DND-41 (cell line): Measurements from ENCODE around the gene MICAL1.

Experiments
- ATAC-seq: fragments of 200-7000 bp; cut with Tn5 transposase; 3 replicates; pipeline ENCODE4 v1.9.1; 2021; ENCODE audit warnings: low read depth; ENCODE audit not compliant: insufficient read depth
- DNase-seq: peaks from one replicate; pipeline ENCODE4 v3.0.0-alpha.2; 2020
- H2AFZ ChIP-seq: 2 replicates; pipeline ENCODE4 v1.6.0; 2012; ENCODE audit warnings: low read depth, low read length
- H3K27ac ChIP-seq: 2 replicates; pipeline ENCODE4 v1.5.1; 2012; ENCODE audit warnings: low read length, inconsistent platforms
- H3K27me3 ChIP-seq: fragments of 200-600 bp; sonication (generic); 2 replicates; pipeline ENCODE4 v1.6.0; 2012; ENCODE audit warnings: low read length, mild to moderate bottlenecking, inconsistent platforms; ENCODE audit not compliant: insufficient read depth, poor library complexity
- H3K36me3 ChIP-seq: 2 replicates; pipeline ENCODE4 v1.5.1; 2012; ENCODE audit warnings: low read length, inconsistent platforms; ENCODE audit not compliant: insufficient read depth
- H3K4me1 ChIP-seq: 2 replicates; pipeline ENCODE4 v1.5.1; 2012; ENCODE audit warnings: mild to moderate bottlenecking, low read length; ENCODE audit not compliant: insufficient read depth
- H3K4me2 ChIP-seq: 2 replicates; pipeline ENCODE4 v1.6.0; 2012; ENCODE audit warnings: mild to moderate bottlenecking, moderate library complexity, low read length, inconsistent platforms; ENCODE audit not compliant: insufficient read depth
- H3K4me3 ChIP-seq, 2 experiments: fragments of 200-600 bp in 1 of 2; shearing (Covaris generic) in 1 of 2; 2 replicates each; pipeline ENCODE4 v1.5.1; 2012 to 2016; ENCODE audit warnings: inconsistent platforms in 2 of 2, low read length in 2 of 2, mild to moderate bottlenecking in 2 of 2, low read depth in 1 of 2, moderate library complexity in 1 of 2
- H3K79me2 ChIP-seq: 2 replicates; pipeline ENCODE4 v1.6.0; 2012; ENCODE audit warnings: low read length, inconsistent platforms; ENCODE audit not compliant: insufficient read depth
- H3K9ac ChIP-seq: 2 replicates; pipeline ENCODE4 v1.6.0; 2012; ENCODE audit warnings: low read depth, mild to moderate bottlenecking, inconsistent platforms, low read length, moderate library complexity
- H3K9me3 ChIP-seq: 2 replicates; pipeline ENCODE4 v1.5.1; 2012; ENCODE audit warnings: low read length, moderate library complexity, mild to moderate bottlenecking, inconsistent platforms; ENCODE audit not compliant: insufficient read depth, severe bottlenecking
- H4K20me1 ChIP-seq: 2 replicates; pipeline ENCODE4 v1.6.0; 2012; ENCODE audit warnings: low read length; ENCODE audit not compliant: insufficient read depth
- CTCF ChIP-seq: IDR thresholded peaks from 2 replicates; pipeline ENCODE4 v1.5.1; 2012; ENCODE audit warnings: borderline replicate concordance, low read length, moderate library complexity, mild to moderate bottlenecking; ENCODE audit not compliant: poor library complexity, severe bottlenecking; ENCODE audit errors: extremely low read depth
- EZH2 ChIP-seq: IDR thresholded peaks from 3 replicates; pipeline ENCODE4 v1.6.1; 2012; ENCODE audit warnings: borderline replicate concordance, low read depth, mild to moderate bottlenecking, moderate library complexity, low read length, inconsistent platforms; ENCODE audit not compliant: severe bottlenecking

MICAL1 gene

GRCh38 chr6:109472132-109472995 lies 16.8 kb upstream of the MICAL1 start:
- Histone ChIP-seq H3K79me2 (peaks cover 47% of the 10 kb centered on the region), H3K27ac (no peak overlapping the region; the same call in 1 of the 2 replicates), H3K9me3 (no peaks in the 10 kb centered on the region), H3K36me3 (peaks cover 98% of the 10 kb centered on the region), H3K4me1 (peaks cover 12% of the 10 kb centered on the region), H4K20me1 (peaks cover 47% of the 10 kb centered on the region), H3K9ac (no peak overlapping the region), H3K4me2 (no peak overlapping the region), H2AFZ (no peak overlapping the region), H3K27me3 (no peaks in the 10 kb centered on the region), H3K4me3 (no peak overlapping the region)
- no peak for TF ChIP-seq EZH2
- TF ChIP-seq CTCF: no peak
- DNase-seq: no peak
- ATAC-seq: no peak

GRCh38 chr6:109471105-109471810 lies 15.7 kb upstream of the MICAL1 start:
- H4K20me1 ChIP-seq: peaks cover 37% of the 10 kb centered on the region
- H3K27ac ChIP-seq: no peak overlapping the region
- ATAC-seq: no peak
- TF ChIP-seq CTCF (no peak), EZH2 (no peak)
- H3K27me3 ChIP-seq: no peaks in the 10 kb centered on the region
- peaks cover 98% of the 10 kb centered on the region for H3K36me3 ChIP-seq
- H3K9ac ChIP-seq: no peak overlapping the region
- peaks cover 36% of the 10 kb centered on the region for H3K79me2 ChIP-seq
- no peak for DNase-seq
- H3K4me3 ChIP-seq: no peak overlapping the region
- no peaks in the 10 kb centered on the region for H3K9me3 ChIP-seq
- H3K4me2 ChIP-seq: no peak overlapping the region
- no peak overlapping the region for H2AFZ ChIP-seq
- peaks cover 1% of the 10 kb centered on the region for H3K4me1 ChIP-seq

DNA sequence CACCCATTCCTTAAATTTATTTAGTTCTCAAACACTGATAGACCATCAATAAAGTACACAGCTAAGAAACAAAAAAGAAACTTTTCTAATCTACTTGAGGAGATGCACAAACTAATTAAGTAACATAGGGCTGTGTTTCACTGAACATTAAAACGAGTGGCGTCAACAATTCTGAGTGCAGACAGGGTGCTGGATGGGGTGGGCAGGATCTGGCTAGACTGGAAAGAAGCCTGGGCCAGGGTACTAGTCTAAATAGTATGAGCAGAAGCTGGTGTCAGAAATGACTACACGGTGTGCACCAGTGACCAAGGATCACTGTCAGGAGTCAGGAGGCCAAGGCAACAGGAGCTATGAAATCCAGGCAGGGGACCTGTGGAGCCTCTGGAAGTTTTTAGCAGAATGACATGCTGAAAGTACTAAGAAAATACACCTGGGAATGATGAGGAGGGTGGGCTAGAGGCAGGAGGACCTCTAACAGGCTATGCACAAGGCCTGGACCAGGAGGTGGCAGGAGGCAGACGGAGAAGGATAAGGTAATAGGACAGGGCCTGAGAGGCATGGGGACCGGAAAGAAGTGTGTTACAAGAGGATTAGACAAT lies 14.1 kb upstream of the MICAL1 start:
- H3K27ac ChIP-seq: no peak overlapping the region
- no peak overlapping the region for H3K9ac ChIP-seq
- peaks cover 29% of the 10 kb centered on the region; the same call in 1 of the 2 replicates for H3K79me2 ChIP-seq
- peaks cover 35% of the 10 kb centered on the region for H4K20me1 ChIP-seq
- H3K36me3 ChIP-seq: peaks cover 98% of the 10 kb centered on the region
- H2AFZ ChIP-seq: no peak overlapping the region
- DNase-seq (no peak), ATAC-seq (no peak)
- no peak overlapping the region for H3K4me2 ChIP-seq
- H3K27me3 ChIP-seq: no peaks in the 10 kb centered on the region
- H3K4me3 ChIP-seq: no peak overlapping the region
- H3K4me1 ChIP-seq: no peaks in the 10 kb centered on the region
- no peaks in the 10 kb centered on the region for H3K9me3 ChIP-seq
- TF ChIP-seq CTCF (no peak), EZH2 (no peak)
